HG02938 (cell line): ENCODE results near the gene ADAMTS7.
"Not testable (repeated sequence)": the region's sequence is repeated elsewhere in the genome, so short reads cannot be mapped to it uniquely, and the experiment has no call there.

ENCODE experiments used
- ATAC-seq: cut with Tn5 transposase; IDR thresholded peaks from one replicate; pipeline ENCODE4 v1.9.1; 2021; ENCODE audit warnings: mild to moderate bottlenecking, moderate library complexity; ENCODE audit not compliant: unreplicated experiment

The ADAMTS7 gene

DNA sequence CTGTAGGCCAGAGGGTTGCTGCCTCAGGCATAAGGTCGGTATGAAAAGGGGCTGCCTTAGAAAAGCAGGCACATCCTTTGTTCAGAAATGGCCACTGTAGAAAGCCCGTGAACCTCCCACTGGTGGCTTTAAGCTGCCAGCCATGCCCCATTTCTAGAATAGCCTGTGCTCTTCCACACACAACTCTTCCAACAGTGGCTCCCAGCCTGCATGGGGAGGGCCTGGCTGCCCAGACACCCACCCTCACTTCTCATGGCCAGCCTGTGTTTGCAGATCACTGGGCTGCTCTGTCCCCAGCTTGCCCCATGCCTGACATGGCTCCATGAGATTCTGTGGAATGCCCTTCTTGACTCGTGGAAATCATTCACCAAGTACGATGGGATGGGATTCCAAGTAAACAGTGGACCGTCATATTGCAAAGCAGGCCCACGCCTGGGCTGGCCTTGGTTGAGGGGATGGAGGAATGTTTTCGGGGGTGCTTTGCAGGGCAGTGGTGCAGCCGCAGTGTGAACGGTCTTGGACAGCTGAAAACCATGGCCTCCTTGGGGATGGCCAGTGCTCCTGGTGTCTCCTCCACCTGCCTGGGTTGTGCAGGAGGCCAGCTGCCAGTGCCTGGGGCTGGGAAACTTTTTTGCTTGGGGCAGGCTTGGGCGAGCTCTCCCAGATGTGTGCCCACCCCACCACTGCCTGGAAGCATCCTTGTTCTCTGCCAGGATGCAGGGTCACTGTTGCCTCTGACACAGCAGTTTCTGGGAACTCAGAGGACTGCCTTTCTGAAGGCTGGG, 57.3 kb downstream of the ADAMTS7 start:
- not testable (repeated sequence) for ATAC-seq

DNA sequence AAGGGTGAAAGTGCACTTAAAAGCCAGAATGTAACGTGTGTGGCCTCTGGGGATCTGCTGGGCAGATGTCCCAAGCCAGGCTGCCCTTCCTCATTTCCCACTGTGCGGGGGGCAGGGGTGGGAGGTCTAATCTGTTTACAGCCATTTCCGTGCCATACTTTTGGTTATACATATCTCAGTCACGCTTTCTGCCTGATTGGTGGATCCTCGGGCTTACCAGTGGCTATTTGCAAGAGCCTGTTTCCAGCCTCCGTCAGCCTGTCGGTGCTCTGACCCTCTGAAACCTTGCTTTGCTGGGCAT, 58.0 kb downstream of the ADAMTS7 start:
- ATAC-seq, result not testable (repeated sequence)

DNA sequence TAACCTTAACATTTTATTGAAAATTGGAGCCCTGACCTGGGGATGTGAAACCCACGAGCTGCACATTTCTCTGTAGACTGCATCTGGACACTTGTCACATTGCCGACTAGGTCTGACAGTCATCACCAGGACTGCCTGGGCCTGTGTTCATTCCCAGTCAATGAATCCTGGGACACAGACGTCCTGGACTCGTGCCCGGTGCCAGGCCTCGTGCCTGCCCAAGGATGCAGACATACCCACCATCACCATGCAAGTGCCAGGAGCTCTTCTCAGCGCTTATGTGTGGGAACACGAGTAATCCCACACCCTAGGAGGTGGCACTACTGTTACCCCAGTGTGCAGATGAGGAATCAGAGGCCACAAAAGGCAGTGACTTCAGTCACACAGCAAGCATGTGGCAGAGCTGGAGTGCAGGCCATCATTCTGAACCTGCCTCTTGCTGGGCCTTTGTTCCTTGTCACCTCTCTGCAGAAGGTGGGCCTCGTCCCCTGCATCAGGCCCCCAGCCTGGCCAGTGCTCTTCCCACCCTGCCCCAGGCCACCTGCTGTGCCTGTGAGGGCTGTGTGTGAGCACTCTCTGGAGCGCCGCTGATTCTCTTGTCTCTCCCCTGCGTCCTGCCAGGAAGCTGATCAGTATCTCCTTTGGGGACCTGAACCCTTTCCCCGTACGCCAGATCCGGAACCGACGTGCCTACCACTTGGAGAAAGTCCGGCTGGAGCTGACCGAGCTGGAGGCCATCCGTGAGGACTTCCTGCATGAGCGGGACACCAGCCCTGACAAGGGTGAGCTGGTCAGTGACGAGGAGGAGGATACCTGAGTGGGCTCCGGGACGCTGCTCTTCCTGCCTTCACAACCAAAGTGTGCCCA, 58.5 kb downstream of the ADAMTS7 start:
- no peak for ATAC-seq

DNA sequence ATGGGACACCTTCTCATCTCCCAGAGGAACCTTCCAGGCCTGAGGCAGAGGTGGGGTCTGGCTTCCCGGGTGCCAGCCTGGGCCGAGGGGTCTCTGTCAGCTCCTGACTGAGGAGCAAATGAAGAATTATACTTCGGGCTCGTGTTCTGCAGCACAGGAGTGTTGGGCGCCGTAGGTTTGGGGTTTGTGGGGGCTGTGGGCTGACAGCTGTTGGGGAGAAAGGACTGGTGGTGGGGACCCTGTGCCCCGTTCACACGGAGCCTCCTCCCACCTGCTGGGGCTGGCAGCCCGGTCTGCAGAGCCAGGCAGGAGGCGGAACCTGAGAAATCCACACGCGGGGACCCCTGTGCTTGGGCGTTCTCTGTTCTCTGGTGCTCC, 59.7 kb downstream of the ADAMTS7 start:
- no peak for ATAC-seq

DNA sequence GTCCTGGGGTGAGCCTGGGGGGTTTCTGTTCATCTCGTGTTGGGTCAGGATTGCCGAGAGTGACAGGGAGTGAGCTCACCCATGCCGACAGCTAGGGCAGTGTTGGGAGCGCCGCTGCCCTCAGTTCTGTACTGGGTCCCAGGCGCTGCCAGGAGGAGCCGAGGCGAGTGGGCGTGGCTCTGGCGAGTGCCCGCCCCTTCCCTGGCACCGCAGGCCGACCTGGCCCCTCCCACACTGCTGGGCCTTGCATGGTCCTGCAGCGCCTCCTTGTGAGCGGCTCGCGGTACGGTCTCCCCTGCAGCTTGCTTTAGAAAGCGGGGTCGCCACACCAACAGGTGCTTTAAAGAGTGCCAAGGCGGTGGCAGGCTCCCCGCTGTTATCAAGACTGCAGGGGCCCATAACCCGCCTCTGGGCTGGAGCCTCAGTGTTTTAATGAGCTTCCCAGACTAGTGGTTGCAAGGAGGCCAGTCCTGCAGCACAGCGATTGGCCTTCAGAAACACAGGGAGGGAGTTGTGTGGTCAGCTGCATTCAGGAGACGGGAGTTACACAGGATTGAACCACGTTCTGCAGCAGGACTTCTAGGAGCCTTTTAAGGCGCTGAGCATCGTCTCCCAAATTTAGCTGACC, 60.2 kb downstream of the ADAMTS7 start:
- ATAC-seq, result peak; percentile 82

DNA sequence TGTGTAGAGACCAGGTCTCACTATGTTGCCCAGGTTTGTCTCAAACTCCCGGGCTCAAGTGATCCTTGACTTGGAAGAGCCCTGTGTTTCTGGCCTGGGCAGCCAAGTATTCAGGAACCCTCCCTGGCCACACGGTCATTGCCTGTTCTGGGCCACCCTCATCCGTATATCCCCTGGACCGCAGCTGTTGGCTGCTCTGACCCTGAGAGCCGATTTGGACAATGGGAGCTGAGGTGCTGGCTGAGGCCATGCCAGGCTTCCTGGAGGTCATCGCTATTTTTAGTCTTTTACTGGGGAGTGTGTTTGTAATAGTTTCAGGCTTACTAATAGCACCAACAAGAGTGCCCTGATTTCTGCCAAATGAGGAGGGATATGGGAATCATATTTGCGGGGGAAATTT, 60.7 kb downstream of the ADAMTS7 start:
- ATAC-seq, result no peak

DNA sequence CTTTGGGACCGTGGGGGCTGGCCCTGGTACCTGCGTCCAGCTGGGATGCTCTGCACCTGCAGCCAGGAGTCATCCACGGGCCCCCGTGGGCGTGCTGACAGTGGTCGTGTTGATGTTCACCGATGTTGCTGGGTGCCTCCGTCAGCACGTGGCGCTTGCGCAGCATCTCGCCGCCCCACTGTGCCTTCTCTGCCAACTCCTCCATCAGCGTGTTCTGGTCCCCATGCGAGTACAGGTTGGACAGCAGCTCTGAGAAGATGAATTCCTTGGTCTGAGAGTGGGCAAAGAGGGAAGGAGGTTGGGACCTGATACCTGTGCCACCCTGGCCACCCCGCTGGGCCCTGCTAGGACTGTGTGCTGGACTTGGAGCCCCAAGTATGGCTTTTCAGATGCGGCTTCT, 61.4 kb downstream of the ADAMTS7 start:
- ATAC-seq, result no peak

DNA sequence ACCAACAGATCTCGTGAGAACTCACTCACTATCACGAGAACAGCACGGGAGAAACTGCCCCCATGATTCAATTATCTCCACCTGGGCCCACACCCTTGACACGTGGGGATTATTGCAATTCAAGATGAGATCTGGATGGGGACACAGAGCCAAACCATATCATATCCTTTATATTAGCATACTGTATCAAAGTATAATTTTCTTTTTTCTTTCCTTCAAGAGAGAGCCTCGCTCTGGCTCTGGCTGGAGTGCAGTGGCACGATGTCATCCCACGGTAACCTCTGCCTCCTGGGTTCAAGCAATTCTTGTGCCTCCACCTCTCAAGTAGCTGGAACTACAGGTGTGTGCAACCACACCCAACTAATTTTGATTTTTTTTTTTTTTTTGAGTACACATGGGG, 63.4 kb downstream of the ADAMTS7 start:
- ATAC-seq, result not testable (repeated sequence)

DNA sequence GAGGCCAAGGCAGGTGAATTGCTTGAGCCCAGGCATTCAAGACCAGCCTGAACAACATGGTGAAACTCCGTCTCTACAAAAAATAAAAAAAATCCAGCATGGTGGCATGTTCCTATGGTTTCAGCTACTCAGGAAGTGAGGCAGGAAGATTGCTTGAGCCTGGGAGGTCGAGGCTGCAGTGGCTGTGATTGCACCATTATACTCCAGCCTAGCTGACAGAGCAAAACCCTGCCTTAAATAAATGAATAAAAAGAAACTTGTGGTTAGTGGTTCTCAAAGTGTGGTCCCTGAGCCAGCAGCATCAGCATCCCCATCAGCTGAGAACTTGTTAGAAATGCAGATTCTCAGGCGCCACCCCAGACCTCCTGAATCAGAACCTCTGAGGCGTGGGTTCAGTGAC, 69.6 kb downstream of the ADAMTS7 start:
- ATAC-seq, result not testable (repeated sequence)

DNA sequence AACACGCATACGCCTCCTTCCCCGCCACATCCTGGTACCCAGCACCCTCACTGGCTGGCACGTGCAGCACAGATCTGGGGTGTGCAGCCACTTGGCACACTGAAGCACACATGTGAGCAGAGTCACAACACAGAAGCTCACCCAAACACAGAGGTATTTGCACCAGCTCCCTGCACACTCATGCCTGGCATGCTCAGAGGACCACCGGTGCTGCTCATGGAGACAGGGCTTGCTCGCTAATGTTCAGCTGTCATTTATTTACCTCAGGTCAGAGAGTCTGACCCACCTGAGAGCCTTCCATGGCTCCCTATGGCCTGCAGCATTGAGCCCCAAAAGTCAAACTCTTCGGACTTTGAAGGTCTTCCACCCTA, 70.4 kb downstream of the ADAMTS7 start:
- no peak for ATAC-seq

DNA sequence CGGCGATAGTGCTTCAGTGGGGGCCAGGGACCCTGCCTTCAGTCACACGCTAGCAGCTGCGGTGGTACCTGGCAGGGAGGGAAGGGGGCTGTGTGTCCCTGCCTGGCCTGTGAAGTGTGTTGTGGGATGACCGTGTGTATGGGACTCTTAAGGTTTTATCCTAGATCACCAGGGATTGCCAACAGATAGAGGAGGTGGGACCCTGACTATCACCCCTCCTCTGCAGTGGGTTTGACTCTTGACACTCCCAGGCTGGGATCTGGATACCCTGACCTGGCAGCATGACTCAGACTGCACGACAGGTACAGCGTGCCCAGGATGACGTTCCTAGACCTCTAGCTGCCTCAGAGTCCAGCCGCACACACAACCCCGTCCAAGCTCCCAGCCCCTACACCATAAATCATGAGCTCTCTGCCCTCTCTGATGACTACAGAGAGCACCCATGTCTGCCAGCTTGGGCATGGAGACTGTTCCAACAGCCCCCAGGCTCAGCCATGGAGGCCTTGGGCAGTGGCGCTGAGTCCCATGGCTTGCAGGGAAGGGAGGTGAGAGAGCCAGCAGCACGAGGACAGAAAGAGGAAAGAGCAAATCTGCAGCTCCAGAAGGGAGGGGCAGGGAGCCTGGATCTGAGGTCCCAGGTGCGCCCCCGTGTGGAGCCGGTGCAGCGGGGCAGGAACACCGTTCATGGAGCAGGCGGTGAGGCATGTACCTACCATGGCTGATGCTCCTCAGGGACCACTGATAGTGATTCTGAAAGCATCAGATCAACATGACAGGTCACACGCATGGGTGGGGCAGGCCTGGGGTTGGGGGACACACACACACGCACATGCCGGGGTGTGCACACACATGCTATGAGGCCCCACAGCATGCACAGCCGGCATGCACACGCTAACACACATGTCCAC, 71.0 kb downstream of the ADAMTS7 start:
- ATAC-seq, result peak; percentile 59

DNA sequence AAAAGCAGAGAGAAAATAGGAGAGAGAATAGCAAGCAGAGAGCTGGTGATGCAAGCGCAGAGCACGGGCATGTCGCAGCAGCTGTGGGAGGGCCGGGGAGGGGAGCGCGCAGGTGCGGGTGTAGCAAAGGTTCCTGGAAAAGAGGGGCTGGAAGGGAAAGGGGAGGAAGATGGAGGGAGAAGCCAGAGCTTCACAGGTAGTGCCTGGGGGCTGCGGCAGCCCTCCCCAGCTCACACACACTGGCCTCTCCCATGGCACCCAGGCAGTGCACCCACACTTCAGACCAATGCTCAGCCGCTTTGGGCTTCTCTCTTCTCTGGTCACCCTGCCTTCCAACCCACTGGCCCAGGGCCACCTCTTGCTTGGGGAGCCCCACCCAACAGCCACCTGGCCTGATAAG, 72.1 kb downstream of the ADAMTS7 start:
- ATAC-seq, result no peak

DNA sequence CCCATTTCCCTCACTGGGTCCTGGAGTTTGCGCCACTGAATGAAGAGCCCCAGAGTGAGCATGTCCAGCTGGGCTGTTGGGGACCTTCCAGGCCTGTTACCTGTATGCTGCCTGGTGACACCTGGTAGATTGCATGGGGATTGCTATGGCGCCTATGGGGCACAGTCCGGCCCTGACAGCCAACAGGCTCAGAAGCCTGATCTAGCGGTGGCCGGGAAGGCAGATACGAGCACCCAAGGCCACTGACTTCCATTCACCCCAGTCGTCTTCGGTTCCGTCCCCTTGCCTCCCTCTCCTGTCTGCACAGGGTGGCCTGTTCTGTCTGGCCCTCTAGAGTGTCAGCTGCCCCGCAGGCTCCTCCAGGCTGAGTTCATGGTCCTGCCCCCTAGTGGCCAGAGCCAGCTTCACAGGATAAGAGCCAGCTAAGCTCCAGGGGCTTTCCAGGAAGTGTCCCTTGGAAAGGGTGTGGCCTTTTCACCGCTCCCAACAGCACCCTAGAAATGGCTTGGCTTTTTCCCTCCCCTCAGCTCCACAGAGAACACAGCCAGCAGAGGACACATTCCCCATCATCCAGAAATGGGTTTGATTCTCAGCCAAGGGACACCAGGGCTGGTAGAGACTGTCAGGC, 73.2 kb downstream of the ADAMTS7 start:
- ATAC-seq, result not testable (repeated sequence)

DNA sequence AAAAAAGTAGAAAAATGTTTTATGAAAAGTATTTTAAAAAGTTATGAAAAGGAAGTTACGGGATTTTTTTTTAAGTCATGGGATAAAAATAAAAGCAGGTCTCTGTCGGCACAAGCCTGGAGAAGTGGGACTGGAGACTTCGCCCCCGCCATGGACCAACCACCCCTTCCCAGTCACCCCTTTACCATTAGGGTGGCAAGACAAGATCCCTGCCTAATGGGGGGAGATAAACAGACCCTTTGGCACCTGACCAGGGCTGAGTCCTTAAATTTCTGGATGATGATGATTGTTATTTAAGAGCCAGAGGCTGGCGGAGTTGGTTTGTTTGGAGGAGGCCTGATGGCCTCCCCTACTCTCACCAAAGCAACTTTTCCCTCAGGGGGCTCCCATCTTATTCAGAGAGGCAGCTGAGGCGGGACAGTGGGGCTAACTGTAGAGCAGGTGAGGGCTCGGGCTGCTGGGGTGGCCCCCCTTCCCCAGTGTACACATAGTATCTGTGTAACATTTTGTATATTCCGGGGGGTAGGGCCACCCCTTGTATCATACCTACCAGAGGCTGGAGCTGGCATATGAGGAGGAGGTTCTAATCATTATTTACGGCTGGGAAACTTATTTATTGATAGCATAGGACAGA, 74.0 kb downstream of the ADAMTS7 start:
- no peak for ATAC-seq

DNA sequence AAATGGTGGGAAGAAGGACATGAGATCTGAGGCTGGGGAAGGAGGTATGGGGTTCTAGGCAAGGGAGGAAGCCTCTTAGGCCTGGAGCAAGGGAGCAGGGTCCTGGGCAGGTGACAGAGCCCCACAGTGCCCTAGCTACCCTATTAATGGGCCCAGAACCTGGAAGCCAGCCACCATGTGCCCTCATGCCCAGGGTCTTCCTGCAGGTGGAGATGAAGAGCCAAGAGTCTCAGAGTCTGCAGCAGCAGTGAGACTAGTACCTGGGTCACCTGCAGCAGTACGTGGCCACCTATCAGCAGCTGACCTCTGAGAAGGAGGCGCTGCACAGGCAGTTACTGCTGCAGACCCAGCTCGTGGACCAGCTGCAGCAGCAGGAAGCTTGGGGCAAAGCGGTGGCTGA, 75.0 kb downstream of the ADAMTS7 start:
- not testable (repeated sequence) for ATAC-seq

DNA sequence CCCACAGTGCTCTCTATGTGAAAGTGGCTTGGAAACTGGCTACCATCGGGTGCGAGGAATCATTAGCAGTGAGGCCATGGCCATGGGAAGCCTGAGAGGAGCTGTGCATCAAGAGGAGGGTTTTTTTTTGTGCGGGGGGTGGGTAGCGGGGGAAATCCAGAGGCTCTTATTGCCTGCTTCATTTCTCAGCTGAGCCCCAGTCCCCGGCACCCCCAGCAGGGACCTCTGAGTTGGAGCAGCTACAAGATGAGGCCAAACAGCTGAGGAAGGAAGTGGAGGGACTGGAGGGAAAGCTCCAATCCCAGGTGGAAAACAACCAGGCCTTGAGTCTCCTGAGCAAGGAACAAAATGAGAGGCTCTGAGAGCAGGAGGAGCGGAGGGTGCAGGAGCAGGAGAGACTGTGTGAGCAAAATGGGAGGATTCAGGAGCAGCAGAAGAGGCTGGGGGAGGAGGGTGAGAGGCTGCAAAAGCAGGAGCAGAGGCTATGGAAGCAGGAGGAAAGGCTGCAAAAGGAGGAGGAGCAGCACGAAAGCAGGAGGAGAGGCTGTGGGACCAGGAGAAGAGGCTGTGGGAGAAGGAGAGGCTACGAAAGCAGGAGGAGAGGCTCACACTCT, 76.7 kb downstream of the ADAMTS7 start:
- ATAC-seq, result no peak

DNA sequence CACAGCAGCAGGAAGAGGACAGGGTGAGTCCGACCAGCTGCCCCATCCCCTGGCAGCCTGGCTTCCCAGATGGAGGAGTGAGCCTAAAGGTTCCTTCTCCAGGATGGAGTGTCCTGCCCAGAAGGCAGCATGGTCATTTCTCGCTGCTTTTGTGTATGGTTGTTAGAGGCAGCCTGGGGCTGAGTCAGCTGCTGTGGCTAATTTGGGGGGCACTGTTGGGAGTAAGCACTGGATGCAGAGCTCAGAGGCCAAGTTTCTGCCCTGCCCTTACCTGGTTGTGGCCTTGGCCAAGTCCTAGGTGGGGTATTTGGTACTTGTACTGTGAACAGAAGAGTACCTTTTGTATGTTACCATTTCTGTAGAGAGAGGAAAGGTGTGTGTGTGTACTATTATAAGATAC, 78.6 kb downstream of the ADAMTS7 start:
- no peak for ATAC-seq

DNA sequence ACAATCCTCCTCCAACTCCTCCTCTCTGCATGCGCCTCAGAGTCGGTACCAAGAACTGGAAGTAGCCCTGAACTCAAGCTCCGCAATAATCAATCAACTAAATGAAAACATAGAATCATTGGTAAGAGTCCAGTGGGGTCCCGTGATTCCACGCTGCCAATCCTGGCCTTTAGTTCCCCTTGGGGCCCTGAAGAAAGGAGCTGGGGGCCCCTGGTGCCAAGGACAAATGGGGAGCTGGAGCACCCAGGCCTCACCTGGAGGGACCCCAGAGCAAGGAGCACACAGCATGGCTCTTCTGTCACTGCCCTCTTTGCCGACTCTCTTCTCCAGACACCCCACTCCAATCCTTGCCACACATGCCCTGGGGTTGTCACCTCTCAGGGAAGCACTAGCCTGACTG, 80.3 kb downstream of the ADAMTS7 start:
- no peak for ATAC-seq

DNA sequence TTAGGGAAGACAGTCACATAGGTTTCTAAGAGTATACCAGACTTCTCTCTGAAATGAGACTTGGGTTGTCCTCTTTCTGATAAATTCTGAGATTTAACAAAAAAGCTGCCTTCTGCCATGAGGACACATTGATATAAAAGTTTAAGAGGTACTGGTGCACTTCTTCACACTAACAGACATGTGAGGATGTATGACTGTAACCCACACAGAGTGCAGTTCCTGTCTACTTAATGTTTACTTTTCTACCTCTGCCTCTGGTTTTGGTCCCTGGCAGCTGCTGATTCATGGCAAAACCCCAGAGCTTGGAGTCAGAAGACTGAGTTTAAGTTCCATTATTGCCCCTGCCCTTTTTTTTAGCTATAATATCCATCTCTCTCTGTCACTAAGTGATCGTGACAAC, 82.8 kb downstream of the ADAMTS7 start:
- not testable (repeated sequence) for ATAC-seq

DNA sequence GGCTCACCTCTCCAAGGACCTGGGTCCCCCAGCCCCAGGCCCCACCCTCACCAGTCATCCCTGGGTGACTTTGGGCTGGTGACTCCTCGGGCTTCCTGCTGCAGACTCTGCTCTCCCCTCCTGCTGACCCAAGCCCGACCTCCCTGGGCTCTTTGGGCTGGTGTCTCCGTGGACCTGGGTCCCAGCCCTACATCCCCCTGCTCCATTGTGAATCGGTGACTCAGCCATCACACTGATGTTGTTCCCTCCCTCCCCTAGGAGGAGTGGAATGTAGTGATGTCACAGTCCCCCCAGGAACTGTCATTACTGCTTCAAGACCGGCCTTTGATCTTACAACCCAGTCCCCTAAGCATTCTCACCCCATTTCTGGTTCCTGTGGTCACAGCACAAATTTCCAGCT, 83.7 kb downstream of the ADAMTS7 start:
- ATAC-seq, result no peak
